Breast epithelium (tissue), 3 donors: Measurements from ENCODE around the gene TSPAN4.

Experiments used
- POLR2A ChIP-seq: fragments of 450-650 bp; IDR thresholded peaks from one replicate; pipeline ENCODE4 v1.6.1; 2016; ENCODE audit warnings: antibody characterized with exemption, mild to moderate bottlenecking, moderate library complexity
- TF ChIP-seq, protein P1 (sequence below), 3 donors: fragments of 450-650 bp; IDR thresholded peaks; one replicate each; pipeline ENCODE4 v1.5.1; 2016 to 2017; ENCODE audit warnings: antibody characterized with exemption in 3 of 3, mild to moderate bottlenecking in 3 of 3, moderate library complexity in 3 of 3

- TF ChIP-seq, protein P1, sequence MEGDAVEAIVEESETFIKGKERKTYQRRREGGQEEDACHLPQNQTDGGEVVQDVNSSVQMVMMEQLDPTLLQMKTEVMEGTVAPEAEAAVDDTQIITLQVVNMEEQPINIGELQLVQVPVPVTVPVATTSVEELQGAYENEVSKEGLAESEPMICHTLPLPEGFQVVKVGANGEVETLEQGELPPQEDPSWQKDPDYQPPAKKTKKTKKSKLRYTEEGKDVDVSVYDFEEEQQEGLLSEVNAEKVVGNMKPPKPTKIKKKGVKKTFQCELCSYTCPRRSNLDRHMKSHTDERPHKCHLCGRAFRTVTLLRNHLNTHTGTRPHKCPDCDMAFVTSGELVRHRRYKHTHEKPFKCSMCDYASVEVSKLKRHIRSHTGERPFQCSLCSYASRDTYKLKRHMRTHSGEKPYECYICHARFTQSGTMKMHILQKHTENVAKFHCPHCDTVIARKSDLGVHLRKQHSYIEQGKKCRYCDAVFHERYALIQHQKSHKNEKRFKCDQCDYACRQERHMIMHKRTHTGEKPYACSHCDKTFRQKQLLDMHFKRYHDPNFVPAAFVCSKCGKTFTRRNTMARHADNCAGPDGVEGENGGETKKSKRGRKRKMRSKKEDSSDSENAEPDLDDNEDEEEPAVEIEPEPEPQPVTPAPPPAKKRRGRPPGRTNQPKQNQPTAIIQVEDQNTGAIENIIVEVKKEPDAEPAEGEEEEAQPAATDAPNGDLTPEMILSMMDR (IDR thresholded peaks at IDR 0.05) = no peak
- TF ChIP-seq POLR2A = no peak
These were observed 12.7 kb downstream of the TSPAN4 start for GRCh38 chr11:855330-855674.
